K562 (cell line): Measurements from ENCODE around the gene PA2G4. TPM values are rescaled to one million over a fixed set of nuclear protein-coding genes. Genes with fewer than 3 reads are reported as not detected.

Source experiments
- ARNT ChIP-seq, 2 experiments: fragments of 450-650 bp; IDR thresholded peaks; 2 replicates each; pipeline ENCODE4 v1.6.1; 2016; ENCODE audit warnings: mild to moderate bottlenecking in 1 of 2
- DIDO1 ChIP-seq: fragments of 450-650 bp; IDR thresholded peaks from 2 replicates; pipeline ENCODE4 v1.6.1; 2016; ENCODE audit warnings: low read depth, missing biosample characterization, missing genetic modification characterization
- EP300 ChIP-seq: IDR thresholded peaks from 2 replicates; pipeline ENCODE4 v1.6.1; 2012; ENCODE audit warnings: low read length, improper control_type of control experiment
- GATAD2A ChIP-seq: fragments of 450-650 bp; IDR thresholded peaks from 2 replicates; pipeline ENCODE4 v1.6.1; 2017
- HDAC1 ChIP-seq, 2 experiments: fragments of 450-650 bp; IDR thresholded peaks; 2 replicates each; pipeline ENCODE4 v1.6.1; 2016 to 2017; ENCODE audit warnings: inconsistent platforms in 1 of 2, mild to moderate bottlenecking in 1 of 2, moderate library complexity in 1 of 2
- MYC ChIP-seq, 2 experiments: fragments of 250-450 bp in 1 of 2; sonication (Bioruptor Pico) in 1 of 2; IDR thresholded peaks; 2 replicates each; pipeline versions ENCODE4 v1.5.1 to v1.6.1; 2012 to 2021; ENCODE audit warnings: low read depth in 2 of 2, borderline replicate concordance in 1 of 2, improper control_type of control experiment in 1 of 2, low read length in 1 of 2, mild to moderate bottlenecking in 1 of 2, moderate library complexity in 1 of 2
- PHTF2 ChIP-seq: fragments of 250-450 bp; sonication (Bioruptor Pico); IDR thresholded peaks from 2 replicates; pipeline ENCODE4 v1.5.0; 2021; ENCODE audit warnings: mild to moderate bottlenecking
- RAD21 ChIP-seq, 2 experiments: fragments of 250-450 bp in 1 of 2; fragments of 450-650 bp in 1 of 2; sonication (Bioruptor Pico) in 1 of 2; formaldehyde crosslinking in 1 of 2; IDR thresholded peaks in 1 of 2; conservative IDR thresholded peaks in 1 of 2; 2 replicates each; pipeline versions ENCODE4 v1.4.0 to v1.8.0; 2020 to 2022; ENCODE audit warnings: mild to moderate bottlenecking in 2 of 2, moderate library complexity in 1 of 2
- SMARCA4 ChIP-seq: fragments of 450-650 bp; IDR thresholded peaks from 2 replicates; pipeline ENCODE4 v1.6.1; 2016
- TBP ChIP-seq: optimal IDR thresholded peaks from 2 replicates; pipeline ENCODE3; 2011; ENCODE audit warnings: low read depth, low read length, improper control_type of control experiment
- ZNF589 ChIP-seq: fragments of 200-800 bp; sonication (Bioruptor generic); IDR thresholded peaks from 2 replicates; pipeline ENCODE4 v1.6.1; 2016; ENCODE audit warnings: low read depth, missing genetic modification characterization, missing compliant biosample characterization
- ZNF696 ChIP-seq: fragments of 250-450 bp; sonication (Bioruptor Pico); conservative IDR thresholded peaks from 2 replicates; pipeline ENCODE4 v1.4.0; 2020; ENCODE audit warnings: mild to moderate bottlenecking, moderate library complexity
- ZNF717 ChIP-seq: fragments of 250-450 bp; sonication (Bioruptor Pico); IDR thresholded peaks from 2 replicates; pipeline ENCODE4 v1.5.0; 2021
- ZNF77 ChIP-seq: fragments of 250-450 bp; sonication (Bioruptor Pico); IDR thresholded peaks from 2 replicates; pipeline ENCODE4 v1.5.0; 2020
- polyA plus RNA-seq, 8 experiments: library from polyadenylated mRNA; depleted of rRNA in 4 of 8; stranded (reverse) in 5 of 8; unstranded in 3 of 8; fragments of >200 nt; fragmentation: Nextera tagmentation in 2 of 8; fragmentation: Illumina TruSeq in 1 of 8; extraction: Ambion mirVana in 2 of 8; extraction: Trizol in 1 of 8; gene quantifications; 2 replicates each; pipeline versions ENCODE4 v1.2.1 to v1.2.3, GENCODE V29; 2011 to 2014; ENCODE audit warnings: inconsistent platforms in 1 of 8, missing spikeins in 1 of 8
- total RNA-seq, 7 experiments: library from RNA; depleted of rRNA in 6 of 7; stranded (reverse); fragments of >200 nt in 6 of 7; fragmentation: Illumina TruSeq in 2 of 7; extraction: Trizol in 2 of 7; gene quantifications; 2 replicates each; pipeline versions ENCODE4 v1.2.1 to v1.2.3, GENCODE V29; 2011 to 2021; ENCODE audit warnings: low replicate concordance in 1 of 7
- TF ChIP-seq, protein P1 (sequence below): fragments of 250-450 bp; sonication (Bioruptor Pico); IDR thresholded peaks from 2 replicates; pipeline ENCODE4 v1.5.0; 2020; ENCODE audit warnings: mild to moderate bottlenecking
- TF ChIP-seq, protein P2 (sequence below): fragments of 250-450 bp; sonication (Bioruptor Pico); IDR thresholded peaks from 2 replicates; pipeline ENCODE4 v1.8.0; 2021; ENCODE audit warnings: borderline replicate concordance, mild to moderate bottlenecking, moderate library complexity; ENCODE audit not compliant: poor library complexity, severe bottlenecking
- TF ChIP-seq, protein P3 (sequence below): fragments of 450-650 bp; IDR thresholded peaks from 2 replicates; pipeline ENCODE4 v1.6.1; 2016; ENCODE audit warnings: antibody characterized with exemption
- TF ChIP-seq, protein P4 (sequence below): sonication (generic); formaldehyde crosslinking; IDR thresholded peaks from 2 replicates; pipeline ENCODE4 v1.8.0; 2022; ENCODE audit warnings: mild to moderate bottlenecking, missing genetic modification reagents, borderline replicate concordance
- TF ChIP-seq, protein P5 (sequence below): fragments of 450-650 bp; conservative IDR thresholded peaks from 2 replicates; pipeline ENCODE4 v1.6.1; 2016; ENCODE audit warnings: missing genetic modification characterization, low read depth, mild to moderate bottlenecking, control low read depth, missing compliant biosample characterization
- TF ChIP-seq, protein P6 (sequence below): sonication (generic); formaldehyde crosslinking; IDR thresholded peaks from 2 replicates; pipeline ENCODE4 v1.8.0; 2022; ENCODE audit warnings: missing genetic modification reagents, mild to moderate bottlenecking, moderate library complexity, borderline replicate concordance

PA2G4 gene
- total and polyA plus RNA-seq, 9 of the 15 experiments (the other 6 are each of a cell fraction or from before 2014, with no cell fraction given): 230 to 925 (median 638) TPM

DNA sequence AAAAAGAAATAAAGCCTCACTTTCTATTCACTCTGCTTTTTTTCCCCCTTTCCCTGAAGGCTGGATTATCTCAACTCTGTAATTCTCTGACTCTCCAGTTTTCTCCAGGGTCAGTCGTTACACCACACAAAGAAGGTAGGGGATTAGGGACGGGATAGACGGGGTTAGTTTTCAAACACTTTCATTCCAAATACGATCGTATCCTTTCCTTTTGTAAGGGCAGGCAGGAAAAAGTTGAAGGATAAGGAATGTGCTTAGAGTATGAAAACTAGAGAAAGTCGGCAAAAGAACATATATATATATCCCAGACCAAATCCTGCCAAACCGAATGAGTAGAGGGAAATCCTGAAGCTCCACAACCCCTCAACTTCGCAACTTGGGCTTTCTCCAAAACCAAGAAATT lies 23.1 kb downstream of the PA2G4 start (continued):
- TF ChIP-seq, protein P1, sequence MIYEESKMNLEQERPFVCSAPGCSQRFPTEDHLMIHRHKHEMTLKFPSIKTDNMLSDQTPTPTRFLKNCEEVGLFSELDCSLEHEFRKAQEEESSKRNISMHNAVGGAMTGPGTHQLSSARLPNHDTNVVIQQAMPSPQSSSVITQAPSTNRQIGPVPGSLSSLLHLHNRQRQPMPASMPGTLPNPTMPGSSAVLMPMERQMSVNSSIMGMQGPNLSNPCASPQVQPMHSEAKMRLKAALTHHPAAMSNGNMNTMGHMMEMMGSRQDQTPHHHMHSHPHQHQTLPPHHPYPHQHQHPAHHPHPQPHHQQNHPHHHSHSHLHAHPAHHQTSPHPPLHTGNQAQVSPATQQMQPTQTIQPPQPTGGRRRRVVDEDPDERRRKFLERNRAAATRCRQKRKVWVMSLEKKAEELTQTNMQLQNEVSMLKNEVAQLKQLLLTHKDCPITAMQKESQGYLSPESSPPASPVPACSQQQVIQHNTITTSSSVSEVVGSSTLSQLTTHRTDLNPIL (CRISPR knock-in tag): 0 out of 2 replicates have a peak, but pooled peaks have one; percentile 61
- TF ChIP-seq DIDO1: no peak
- TF ChIP-seq, protein P2, sequence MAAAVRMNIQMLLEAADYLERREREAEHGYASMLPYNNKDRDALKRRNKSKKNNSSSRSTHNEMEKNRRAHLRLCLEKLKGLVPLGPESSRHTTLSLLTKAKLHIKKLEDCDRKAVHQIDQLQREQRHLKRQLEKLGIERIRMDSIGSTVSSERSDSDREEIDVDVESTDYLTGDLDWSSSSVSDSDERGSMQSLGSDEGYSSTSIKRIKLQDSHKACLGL (CRISPR knock-in tag): no peak
- TF ChIP-seq SMARCA4: peak; percentile 10; the same call in 1 of the 2 replicates
- no peak for TF ChIP-seq RAD21 (CRISPR knock-in tag; conservative IDR thresholded peaks at IDR 0.05 in 1 of 2, IDR thresholded peaks at IDR 0.05 in 1 of 2)
- TF ChIP-seq EP300: peak; percentile 23; the same call in 1 of the 2 replicates
- TF ChIP-seq, protein P3, sequence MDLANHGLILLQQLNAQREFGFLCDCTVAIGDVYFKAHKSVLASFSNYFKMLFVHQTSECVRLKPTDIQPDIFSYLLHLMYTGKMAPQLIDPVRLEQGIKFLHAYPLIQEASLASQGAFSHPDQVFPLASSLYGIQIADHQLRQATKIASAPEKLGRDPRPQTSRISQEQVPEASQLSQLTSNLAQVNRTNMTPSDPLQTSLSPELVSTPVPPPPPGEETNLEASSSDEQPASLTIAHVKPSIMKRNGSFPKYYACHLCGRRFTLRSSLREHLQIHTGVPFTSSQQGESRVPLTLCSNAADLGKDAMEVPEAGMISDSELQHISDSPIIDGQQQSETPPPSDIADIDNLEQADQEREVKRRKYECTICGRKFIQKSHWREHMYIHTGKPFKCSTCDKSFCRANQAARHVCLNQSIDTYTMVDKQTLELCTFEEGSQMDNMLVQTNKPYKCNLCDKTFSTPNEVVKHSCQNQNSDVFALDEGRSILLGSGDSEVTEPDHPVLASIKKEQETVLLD: peak; percentile 57; the same call in 1 of the 2 replicates
- no peak for TF ChIP-seq TBP
- no peak for TF ChIP-seq MYC (IDR thresholded peaks at IDR 0.05; ENCODE audit: low read depth, low read length)
- no peak for TF ChIP-seq MYC (CRISPR knock-in tag; IDR thresholded peaks at IDR 0.05; ENCODE audit: borderline replicate concordance, low read depth)
- peak in 1 of 2 experiments; percentile 21; a peak in 2 of 4 replicates for TF ChIP-seq ARNT (IDR thresholded peaks at IDR 0.05)
- no peak for TF ChIP-seq ZNF77 (CRISPR knock-in tag)
- TF ChIP-seq GATAD2A: no peak
- 0 out of 2 replicates have a peak, but pooled peaks have one; percentile 41 for TF ChIP-seq ZNF696 (CRISPR knock-in tag)
- no peak for TF ChIP-seq PHTF2 (CRISPR knock-in tag)
- TF ChIP-seq, protein P4, sequence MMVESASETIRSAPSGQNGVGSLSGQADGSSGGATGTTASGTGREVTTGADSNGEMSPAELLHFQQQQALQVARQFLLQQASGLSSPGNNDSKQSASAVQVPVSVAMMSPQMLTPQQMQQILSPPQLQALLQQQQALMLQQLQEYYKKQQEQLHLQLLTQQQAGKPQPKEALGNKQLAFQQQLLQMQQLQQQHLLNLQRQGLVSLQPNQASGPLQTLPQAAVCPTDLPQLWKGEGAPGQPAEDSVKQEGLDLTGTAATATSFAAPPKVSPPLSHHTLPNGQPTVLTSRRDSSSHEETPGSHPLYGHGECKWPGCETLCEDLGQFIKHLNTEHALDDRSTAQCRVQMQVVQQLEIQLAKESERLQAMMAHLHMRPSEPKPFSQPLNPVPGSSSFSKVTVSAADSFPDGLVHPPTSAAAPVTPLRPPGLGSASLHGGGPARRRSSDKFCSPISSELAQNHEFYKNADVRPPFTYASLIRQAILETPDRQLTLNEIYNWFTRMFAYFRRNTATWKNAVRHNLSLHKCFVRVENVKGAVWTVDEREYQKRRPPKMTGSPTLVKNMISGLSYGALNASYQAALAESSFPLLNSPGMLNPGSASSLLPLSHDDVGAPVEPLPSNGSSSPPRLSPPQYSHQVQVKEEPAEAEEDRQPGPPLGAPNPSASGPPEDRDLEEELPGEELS (CRISPR knock-in tag): no peak
- TF ChIP-seq ZNF717 (CRISPR knock-in tag): no peak
- peak; percentile 54; the same call in 1 of the 2 replicates for TF ChIP-seq ZNF589 (CRISPR knock-in tag)
- TF ChIP-seq, protein P5, sequence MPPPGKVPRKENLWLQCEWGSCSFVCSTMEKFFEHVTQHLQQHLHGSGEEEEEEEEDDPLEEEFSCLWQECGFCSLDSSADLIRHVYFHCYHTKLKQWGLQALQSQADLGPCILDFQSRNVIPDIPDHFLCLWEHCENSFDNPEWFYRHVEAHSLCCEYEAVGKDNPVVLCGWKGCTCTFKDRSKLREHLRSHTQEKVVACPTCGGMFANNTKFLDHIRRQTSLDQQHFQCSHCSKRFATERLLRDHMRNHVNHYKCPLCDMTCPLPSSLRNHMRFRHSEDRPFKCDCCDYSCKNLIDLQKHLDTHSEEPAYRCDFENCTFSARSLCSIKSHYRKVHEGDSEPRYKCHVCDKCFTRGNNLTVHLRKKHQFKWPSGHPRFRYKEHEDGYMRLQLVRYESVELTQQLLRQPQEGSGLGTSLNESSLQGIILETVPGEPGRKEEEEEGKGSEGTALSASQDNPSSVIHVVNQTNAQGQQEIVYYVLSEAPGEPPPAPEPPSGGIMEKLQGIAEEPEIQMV (tag): no peak
- TF ChIP-seq, protein P6, sequence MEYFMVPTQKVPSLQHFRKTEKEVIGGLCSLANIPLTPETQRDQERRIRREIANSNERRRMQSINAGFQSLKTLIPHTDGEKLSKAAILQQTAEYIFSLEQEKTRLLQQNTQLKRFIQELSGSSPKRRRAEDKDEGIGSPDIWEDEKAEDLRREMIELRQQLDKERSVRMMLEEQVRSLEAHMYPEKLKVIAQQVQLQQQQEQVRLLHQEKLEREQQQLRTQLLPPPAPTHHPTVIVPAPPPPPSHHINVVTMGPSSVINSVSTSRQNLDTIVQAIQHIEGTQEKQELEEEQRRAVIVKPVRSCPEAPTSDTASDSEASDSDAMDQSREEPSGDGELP (CRISPR knock-in tag): no peak
- no peak for TF ChIP-seq HDAC1 (IDR thresholded peaks at IDR 0.05)
